T-helper 17 cell (primary cell): ENCODE data around the gene IQCC. TPM values are rescaled to one million over a fixed set of nuclear protein-coding genes. Genes with fewer than 3 reads are reported as not detected.

ENCODE experiments used
- ATAC-seq: fragments of 150-1000 bp; cut with Tn5 transposase; 2 replicates; pipeline ENCODE4 v1.10.0; 2021; ENCODE audit warnings: mild to moderate bottlenecking, moderate library complexity
- DNase-seq, 3 donors: peaks; one replicate each; pipeline versions ENCODE4 v3.0.0 to v3.0.0-alpha.2; 2020 to 2021
- H3K9me3 ChIP-seq: one replicate; pipeline ENCODE4 v1.7.0; 2013; ENCODE audit warnings: low read length, mild to moderate bottlenecking; ENCODE audit not compliant: control insufficient read depth, poor library complexity, severe bottlenecking
- H3K27ac Mint-ChIP-seq: one replicate; pipeline ENCODE4 v1.8.0; 2022; ENCODE audit warnings: mild to moderate bottlenecking, moderate library complexity, mixed read lengths
- H3K27me3 Mint-ChIP-seq: one replicate; pipeline ENCODE4 v1.8.0; 2022; ENCODE audit warnings: mixed read lengths
- H3K36me3 Mint-ChIP-seq: one replicate; pipeline ENCODE4 v1.8.0; 2022; ENCODE audit warnings: low read depth, mixed read lengths
- H3K4me1 Mint-ChIP-seq: one replicate; pipeline ENCODE4 v1.8.0; 2022; ENCODE audit warnings: mild to moderate bottlenecking, mixed read lengths
- H3K4me3 Mint-ChIP-seq: one replicate; pipeline ENCODE4 v1.8.0; 2022; ENCODE audit warnings: mild to moderate bottlenecking, moderate library complexity, mixed read lengths
- total RNA-seq, 4 donors: library from RNA in 2 of 4; stranded (reverse) in 2 of 4; gene quantifications; one replicate each; pipeline ENCODE4 v1.2.3 and lab custom pipeline; 2022 to 2026

The IQCC gene
- total RNA-seq, 2 donors from 2014 or later, result 3.2 to 4.1 TPM

DNA sequence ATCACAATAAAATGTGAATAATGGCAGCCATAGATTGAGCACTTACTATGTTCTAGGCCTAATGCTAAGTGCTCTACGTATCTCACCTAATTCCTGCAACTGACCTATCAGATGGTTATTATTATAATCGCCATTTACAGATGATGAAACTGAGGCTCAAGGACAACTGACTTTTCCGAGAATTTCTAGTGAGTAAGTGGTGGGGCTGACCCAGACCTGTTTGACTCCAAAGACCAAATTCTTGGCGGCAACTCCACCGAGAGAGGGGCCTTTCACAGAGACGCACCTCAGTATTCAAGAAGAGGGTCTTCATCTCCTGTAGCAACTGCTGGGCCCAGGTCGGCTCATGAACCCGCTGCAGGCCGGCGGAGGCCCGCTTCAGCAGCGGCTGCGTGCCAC is 16.1 kb downstream of the IQCC start:
- no peak for ATAC-seq
- Mint-ChIP-seq H3K4me3 (peak overlapping the region; percentile 92), H3K27ac (peak overlapping the region; percentile 95), H3K27me3 (no peaks in the 10 kb centered on the region), H3K4me1 (peaks cover 17% of the 10 kb centered on the region), H3K36me3 (no peaks in the 10 kb centered on the region)
- no peaks in the 10 kb centered on the region for H3K9me3 ChIP-seq
- no peak for DNase-seq

DNA sequence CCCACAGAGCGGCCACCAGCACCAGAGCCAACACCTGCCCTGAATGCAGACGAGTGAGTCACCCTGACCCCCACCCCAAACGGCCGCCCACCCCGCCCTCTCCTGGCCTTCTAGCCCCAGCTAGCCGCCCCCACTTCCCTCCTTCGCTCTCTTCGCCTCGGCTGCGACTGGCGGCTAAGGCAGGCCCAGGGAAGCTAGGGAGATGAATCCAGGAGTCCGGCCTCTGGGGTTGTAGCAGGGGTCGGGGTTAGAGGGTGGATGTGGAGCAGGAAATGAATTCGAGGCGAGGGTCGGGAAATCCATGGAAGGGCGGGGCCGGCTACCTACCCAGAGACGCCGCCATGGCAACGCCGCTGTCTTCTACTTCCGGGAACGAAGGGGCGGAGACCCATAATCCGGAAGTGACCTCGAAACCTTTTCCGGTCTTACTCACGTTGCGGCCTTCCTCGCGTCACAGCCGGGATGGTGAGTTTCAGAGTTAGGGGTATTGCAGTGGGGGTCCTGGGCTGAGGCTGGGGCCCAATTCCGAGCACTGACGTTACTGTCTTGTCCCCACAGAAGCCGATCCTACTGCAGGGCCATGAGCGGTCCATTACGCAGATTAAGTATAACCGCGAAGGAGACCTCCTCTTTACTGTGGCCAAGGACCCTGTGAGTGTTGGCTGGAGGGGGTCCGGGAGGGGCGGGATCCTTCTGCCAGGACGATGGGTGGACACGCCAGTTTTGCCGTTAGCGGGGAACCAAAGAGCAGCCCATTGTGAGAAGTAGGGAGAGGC is 16.7 kb downstream of the IQCC start, which contains the start of the genes EIF3I and TMEM234:
TSS of gene EIF3I (plus strand) at position 428 of the 776 bp plus-strand sequence. CDS start at position 463, 35 bp downstream.
TSS of gene TMEM234 (minus strand) at position 374 of the 776 bp plus-strand sequence. CDS start at position 343, 31 bp downstream.
- H3K9me3 ChIP-seq, result no peaks in the 10 kb centered on the region
- ATAC-seq (peak; percentile 95), DNase-seq (peak; percentile 78 to 84 (median 78))
- Mint-ChIP-seq H3K36me3 (no peaks in the 10 kb centered on the region), H3K4me3 (peak within 1 kb of the TSS; percentile 92), H3K4me1 (peaks cover 17% of the 10 kb centered on the region), H3K27ac (peak within 1 kb of the TSS; percentile 95), H3K27me3 (no peaks in the 10 kb centered on the region)

DNA sequence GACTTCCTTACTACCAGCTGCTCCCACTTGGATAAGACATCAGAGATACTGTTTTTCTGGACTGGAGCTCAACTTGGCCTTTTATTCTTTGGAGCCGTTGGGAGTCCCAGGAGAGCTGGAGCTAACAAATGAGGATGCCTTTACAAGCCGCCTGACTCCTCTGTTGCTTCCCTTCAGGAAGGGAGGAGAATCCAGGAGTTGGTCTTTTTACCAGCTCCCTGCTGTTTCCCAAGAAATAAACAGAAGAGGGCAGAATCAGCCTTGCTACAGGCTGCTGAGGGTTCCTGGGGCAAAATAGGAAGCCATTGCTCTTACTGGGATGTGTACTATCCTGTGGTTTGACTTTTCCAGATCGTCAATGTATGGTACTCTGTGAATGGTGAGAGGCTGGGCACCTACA is 18.2 kb downstream of the IQCC start:
- H3K9me3 ChIP-seq, result no peaks in the 10 kb centered on the region
- H3K27me3 Mint-ChIP-seq, result no peaks in the 10 kb centered on the region
- peak overlapping the region; percentile 95 for H3K27ac Mint-ChIP-seq
- ATAC-seq (no peak), DNase-seq (no peak)
- H3K36me3 Mint-ChIP-seq, result peaks cover 3% of the 10 kb centered on the region
- H3K4me3 Mint-ChIP-seq, result peak overlapping the region; percentile 92
- H3K4me1 Mint-ChIP-seq, result peaks cover 27% of the 10 kb centered on the region

DNA sequence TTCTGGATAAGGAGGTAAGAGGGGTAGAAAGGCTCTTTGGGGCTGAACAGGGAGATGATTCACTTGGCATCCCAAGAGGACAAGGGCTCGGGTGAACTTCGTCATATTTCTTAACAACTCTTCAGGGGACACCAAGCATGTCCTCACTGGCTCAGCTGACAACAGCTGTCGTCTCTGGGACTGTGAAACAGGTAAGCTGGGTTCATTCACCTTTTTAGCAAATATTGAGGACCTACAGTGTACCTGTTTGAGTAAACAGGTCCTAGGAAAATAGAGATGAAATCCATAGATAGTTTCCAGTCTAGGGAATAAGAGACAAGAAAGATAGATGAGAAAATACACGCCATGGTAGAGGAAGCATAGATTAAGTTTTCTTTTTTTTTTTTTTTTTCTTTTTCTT is 18.8 kb downstream of the IQCC start:
- Mint-ChIP-seq H3K27ac (peak overlapping the region; percentile 95), H3K27me3 (no peaks in the 10 kb centered on the region), H3K36me3 (peaks cover 3% of the 10 kb centered on the region), H3K4me1 (peaks cover 28% of the 10 kb centered on the region), H3K4me3 (peak overlapping the region; percentile 92)
- DNase-seq, result no peak
- no peak for ATAC-seq
- no peaks in the 10 kb centered on the region for H3K9me3 ChIP-seq

DNA sequence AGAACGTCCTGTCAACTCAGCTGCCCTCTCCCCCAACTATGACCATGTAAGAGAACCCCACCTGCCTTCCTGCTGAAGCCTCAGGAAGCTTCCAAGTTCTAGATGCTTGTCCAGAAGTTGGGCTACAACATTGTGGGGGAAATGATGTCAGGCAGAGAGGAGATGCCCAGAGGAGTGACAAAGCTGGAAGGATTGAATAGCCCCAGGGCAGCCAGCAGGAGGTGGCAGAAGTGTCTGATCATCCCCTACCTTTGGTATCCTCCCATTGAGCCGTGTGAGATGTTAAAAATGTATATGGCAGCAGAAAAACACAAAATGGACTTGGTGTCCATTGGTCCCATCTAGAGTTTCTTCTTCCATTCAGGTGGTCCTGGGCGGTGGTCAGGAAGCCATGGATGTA is 23.3 kb downstream of the IQCC start:
- H3K9me3 ChIP-seq, result no peaks in the 10 kb centered on the region
- Mint-ChIP-seq H3K27ac (peak overlapping the region; percentile 77), H3K27me3 (no peaks in the 10 kb centered on the region), H3K36me3 (peaks cover 3% of the 10 kb centered on the region), H3K4me3 (no peak overlapping the region), H3K4me1 (peaks cover 23% of the 10 kb centered on the region)
- ATAC-seq, result no peak
- DNase-seq, result no peak

GRCh38 chr1:32231843-32232432 is 26.5 kb downstream of the IQCC start:
- Mint-ChIP-seq H3K4me1 (peaks cover 16% of the 10 kb centered on the region), H3K36me3 (peaks cover 3% of the 10 kb centered on the region), H3K27me3 (no peaks in the 10 kb centered on the region), H3K27ac (peak overlapping the region; percentile 73), H3K4me3 (no peak overlapping the region)
- ATAC-seq (no peak), DNase-seq (no peak)
- H3K9me3 ChIP-seq, result no peaks in the 10 kb centered on the region

DNA sequence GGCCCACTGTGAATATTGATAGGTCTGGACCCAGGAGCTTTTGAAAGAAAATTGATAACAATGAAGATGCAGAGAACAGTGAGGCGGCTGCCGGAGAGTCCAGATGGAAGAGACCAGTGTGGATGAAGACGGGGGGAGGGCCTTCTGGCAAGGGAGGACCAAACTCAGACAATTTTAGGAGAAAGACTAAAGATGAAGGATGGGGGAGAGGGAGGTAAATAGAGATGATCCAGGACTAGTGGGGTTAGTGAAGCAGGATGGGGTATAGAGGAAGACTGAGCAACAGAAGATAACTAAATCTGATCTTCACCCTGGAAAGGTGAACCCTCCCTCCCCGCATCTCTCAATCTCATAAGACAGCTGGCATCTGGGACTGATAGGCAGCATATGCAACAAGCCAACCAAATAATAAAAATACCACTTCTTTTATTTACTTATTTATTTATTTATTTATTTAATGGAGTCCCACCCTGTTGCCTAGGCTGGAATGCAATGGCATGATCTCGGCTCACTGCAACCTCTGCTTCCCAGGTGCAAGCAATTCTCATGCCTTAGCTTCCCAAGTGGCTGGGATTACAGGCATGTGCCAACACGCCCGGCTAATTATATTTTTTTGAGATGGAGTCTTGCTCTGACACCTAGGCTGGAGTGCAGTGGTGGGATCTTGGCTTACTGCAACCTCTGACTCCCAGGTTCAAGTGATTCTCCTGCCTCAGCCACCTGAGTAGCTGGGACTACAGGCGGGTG is 27.3 kb downstream of the IQCC start:
- Mint-ChIP-seq H3K4me3 (no peak overlapping the region), H3K27ac (peak overlapping the region; percentile 73), H3K36me3 (peaks cover 2% of the 10 kb centered on the region), H3K4me1 (peaks cover 14% of the 10 kb centered on the region), H3K27me3 (no peaks in the 10 kb centered on the region)
- DNase-seq (no peak), ATAC-seq (no peak)
- no peaks in the 10 kb centered on the region for H3K9me3 ChIP-seq

DNA sequence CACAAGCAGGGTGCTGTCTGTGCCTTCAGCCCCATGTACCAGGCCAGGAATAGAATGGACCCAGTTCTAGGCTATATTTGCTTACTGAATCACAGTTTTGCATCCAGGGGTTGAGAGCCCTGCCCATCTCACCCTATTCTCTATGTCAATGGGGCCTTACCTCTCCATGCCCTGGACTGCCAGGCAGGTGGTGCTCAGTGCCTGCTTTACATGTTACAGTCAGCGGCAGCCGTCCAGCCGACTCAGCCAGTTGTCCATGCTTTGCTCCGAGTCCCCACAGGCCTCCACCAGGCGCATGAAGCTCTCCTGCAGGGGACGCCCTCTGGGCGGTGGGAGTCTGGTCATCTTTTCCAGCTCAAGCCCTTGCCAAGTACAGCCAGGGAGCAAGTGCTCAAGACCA is 29.3 kb downstream of the IQCC start:
- no peaks in the 10 kb centered on the region for H3K9me3 ChIP-seq
- H3K4me3 Mint-ChIP-seq, result no peak overlapping the region
- peaks cover 8% of the 10 kb centered on the region for H3K4me1 Mint-ChIP-seq
- H3K36me3 Mint-ChIP-seq, result no peaks in the 10 kb centered on the region
- ATAC-seq (no peak), DNase-seq (no peak)
- H3K27me3 Mint-ChIP-seq, result no peaks in the 10 kb centered on the region
- no peak overlapping the region for H3K27ac Mint-ChIP-seq

- Mint-ChIP-seq H3K4me1 (peaks cover 16% of the 10 kb centered on the region), H3K4me3 (peak overlapping the region; percentile 91), H3K27me3 (no peaks in the 10 kb centered on the region), H3K27ac (no peak overlapping the region), H3K36me3 (no peaks in the 10 kb centered on the region)
- DNase-seq (no peak), ATAC-seq (no peak)
- H3K9me3 ChIP-seq, result no peaks in the 10 kb centered on the region
Observed at GRCh38 chr1:32239337-32239736, 33.9 kb downstream of the IQCC start.

DNA sequence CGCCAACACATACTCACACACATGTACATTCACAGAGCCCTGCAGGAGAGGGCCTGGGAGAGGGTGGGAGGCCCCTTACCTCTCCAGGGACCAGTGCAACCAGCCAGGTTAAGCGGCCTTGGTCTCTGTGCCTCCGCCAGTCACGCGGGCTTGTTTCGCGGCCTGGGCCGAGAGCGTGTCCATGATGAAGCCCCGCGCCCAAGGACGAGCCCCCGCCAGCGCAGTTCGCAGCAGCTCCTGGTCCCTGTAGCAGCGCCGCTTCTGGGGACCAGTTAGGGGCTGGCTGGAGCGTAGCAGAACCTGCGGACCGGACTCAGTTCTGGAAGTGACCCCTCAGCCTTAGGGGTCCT is 34.3 kb downstream of the IQCC start:
- Mint-ChIP-seq H3K36me3 (no peaks in the 10 kb centered on the region), H3K4me1 (peaks cover 16% of the 10 kb centered on the region), H3K27ac (no peak overlapping the region), H3K27me3 (no peaks in the 10 kb centered on the region), H3K4me3 (peak overlapping the region; percentile 91)
- ATAC-seq, result no peak
- no peak for DNase-seq
- H3K9me3 ChIP-seq, result no peaks in the 10 kb centered on the region

GRCh38 chr1:32240140-32240951 is 34.9 kb downstream of the IQCC start:
- Mint-ChIP-seq H3K27me3 (no peaks in the 10 kb centered on the region), H3K4me1 (peaks cover 16% of the 10 kb centered on the region), H3K4me3 (peak overlapping the region; percentile 91), H3K27ac (peak overlapping the region; percentile 72), H3K36me3 (no peaks in the 10 kb centered on the region)
- H3K9me3 ChIP-seq, result no peaks in the 10 kb centered on the region
- DNase-seq (peak; percentile 29 to 62 (median 58)), ATAC-seq (peak; percentile 73)

GRCh38 chr1:32241001-32241763 is 35.7 kb downstream of the IQCC start:
- ATAC-seq (peak; percentile 81), DNase-seq (peak; percentile 20 to 33 (median 21))
- H3K36me3 Mint-ChIP-seq, result no peaks in the 10 kb centered on the region
- H3K4me3 Mint-ChIP-seq, result peak overlapping the region; percentile 91
- peak overlapping the region; percentile 89 for H3K27ac Mint-ChIP-seq
- H3K9me3 ChIP-seq, result no peaks in the 10 kb centered on the region
- H3K4me1 Mint-ChIP-seq, result peaks cover 16% of the 10 kb centered on the region
- no peaks in the 10 kb centered on the region for H3K27me3 Mint-ChIP-seq
